Measurements from ENCODE around the gene BICC1. TPM values are rescaled to one million over a fixed set of nuclear protein-coding genes. Genes with fewer than 3 reads are reported as not detected.
A peak's percentile ranks its signal among the peaks of the same experiment; 100 is the strongest.

BICC1 gene
- total and polyA plus RNA-seq, 2 of the 8 experiments (the other 6 are each of a cell fraction or from before 2014, with no cell fraction given) = 0.20 to 0.73 TPM

DNA sequence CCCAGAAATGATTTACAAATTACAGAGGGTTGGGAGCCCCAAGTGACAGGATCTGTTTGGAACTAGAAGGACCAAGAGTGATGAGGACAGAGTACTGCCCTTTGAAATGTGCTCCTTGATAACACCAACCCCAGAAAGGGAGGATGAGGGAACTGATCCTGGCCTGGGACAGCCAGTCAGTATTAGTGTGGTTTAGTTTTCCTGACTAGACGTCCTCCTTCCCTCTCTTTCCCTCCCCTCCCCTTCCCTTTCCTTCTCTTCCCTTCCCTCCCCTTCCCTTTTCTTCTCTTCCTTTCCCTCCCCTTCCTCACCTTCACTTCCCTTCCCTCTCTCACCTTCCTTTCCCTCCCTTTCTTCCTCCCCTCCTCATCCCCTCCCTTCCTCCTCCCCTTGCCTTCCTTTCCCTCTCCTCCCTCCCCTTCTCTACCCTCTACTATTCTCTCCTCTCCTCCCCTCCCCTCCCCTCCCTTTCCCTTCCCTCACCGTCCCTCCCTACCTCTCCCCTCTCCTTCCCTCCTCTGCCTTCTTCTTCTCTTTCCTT lies 31.0 kb upstream of the BICC1 start:
- H3K79me1 ChIP-seq (ENCODE audit: low read depth, low read length) = no peaks in the 10 kb centered on the region
- H3K9me3 ChIP-seq (ENCODE audit: insufficient read depth in 2 of 2, low read depth in 1 of 2, low read length in 1 of 2) = no peaks in the 10 kb centered on the region
- H3K27ac ChIP-seq (ENCODE audit: low read depth, low read length) = no peak overlapping the region
- no peak overlapping the region for H4K5ac ChIP-seq (ENCODE audit: insufficient read length, low read depth, low read length)
- no peak overlapping the region for H4K8ac ChIP-seq (ENCODE audit: extremely low read depth, insufficient read depth, low read length)
- peaks cover 0 to 3% (median under 1%) of the 10 kb centered on the region in 4 experiments; a peak in 1 of 7 replicates for H3K4me1 ChIP-seq (replicated peaks in 1 of 4; ENCODE audit: control insufficient read depth in 3 of 4, insufficient read depth in 4 of 4, low read length in 3 of 4)
- no peaks in the 10 kb centered on the region for H3K79me2 ChIP-seq (ENCODE audit: control insufficient read depth in 1 of 2, insufficient read depth in 2 of 2, low read length in 2 of 2)
- no peak overlapping the region for H2AK5ac ChIP-seq (ENCODE audit: low read depth, low read length)
- H2BK5ac ChIP-seq (ENCODE audit: low read depth, low read length) = peak overlapping the region; percentile 83; the same call in 1 of the 2 replicates
- no peak overlapping the region for H3K4me3 ChIP-seq (ENCODE audit: extremely low read depth in 1 of 4, insufficient read depth in 2 of 4, low read depth in 3 of 4, low read length in 4 of 4)
- H3K18ac ChIP-seq (ENCODE audit: extremely low read depth, low read length) = no peak overlapping the region
- H3K9ac ChIP-seq (replicated peaks in 1 of 4; ENCODE audit: extremely low read depth in 1 of 4, low read depth in 3 of 4, low read length in 3 of 4) = no peak overlapping the region
- ChIA-PET CTCF (ENCODE audit: partially characterized antibody) (no interaction called here), POLR2A (ENCODE audit: partially characterized antibody) (no interaction called here)
- H3K36me3 ChIP-seq (ENCODE audit: control insufficient read depth in 2 of 4, insufficient read depth in 4 of 4, low read length in 3 of 4) = no peaks in the 10 kb centered on the region
- H2BK15ac ChIP-seq (ENCODE audit: low read length) = no peak overlapping the region
- DNase-seq (ENCODE audit: low read depth in 1 of 2, low spot score in 2 of 2) (no peak), FAIRE-seq (no peak)
- no peak overlapping the region for H2AFZ ChIP-seq (ENCODE audit: low read length)
- no peak overlapping the region for H3K56ac ChIP-seq (replicated peaks; ENCODE audit: insufficient read length, low read depth, low read length)
- H3K4me2 ChIP-seq (ENCODE audit: insufficient read depth in 1 of 2, low read depth in 2 of 2, low read length in 2 of 2) = no peak overlapping the region; a peak in 2 of 4 replicates
- 0 out of 2 replicates have a peak overlapping the region, but pooled peaks have one; percentile 55 for H2BK12ac ChIP-seq (ENCODE audit: low read depth, low read length)
- no peaks in the 10 kb centered on the region for H4K20me1 ChIP-seq (replicated peaks in 1 of 2; ENCODE audit: control insufficient read depth in 1 of 2, insufficient read depth in 2 of 2, low read length in 2 of 2)
- WGBS, 2 experiments (ENCODE audit: extremely low coverage in 1 of 2, insufficient coverage in 1 of 2, insufficient read length in 1 of 2, insufficient replicate concordance in 2 of 2, low coverage in 1 of 2, low lambda C conversion rate in 2 of 2, missing lambda C conversion rate in 1 of 2) = no CpG with 5 or more reads among the region's 2 CpGs
- H2BK20ac ChIP-seq (ENCODE audit: low read length) = peak overlapping the region; percentile 15; the same call in 1 of the 2 replicates
- peaks cover 3% of the 10 kb centered on the region; the same call in 1 of the 2 replicates for H3K23me2 ChIP-seq (ENCODE audit: low read depth, low read length)
- H3K14ac ChIP-seq (ENCODE audit: insufficient read length) = no peak overlapping the region
- no peaks in the 10 kb centered on the region for H3K27me3 ChIP-seq (replicated peaks in 1 of 4; ENCODE audit: control insufficient read depth in 3 of 4, extremely low read depth in 1 of 4, insufficient read depth in 3 of 4, low read length in 3 of 4)
- no peak overlapping the region for H4K91ac ChIP-seq (replicated peaks; ENCODE audit: insufficient read length, low read length)
- no peak overlapping the region for H3K23ac ChIP-seq (ENCODE audit: insufficient read length)
- no peak overlapping the region for H2BK120ac ChIP-seq (replicated peaks; ENCODE audit: low read depth, low read length)
- H3K4ac ChIP-seq (replicated peaks; ENCODE audit: insufficient read length, low read depth, low read length) = no peak overlapping the region
- TF ChIP-seq ZNF274 (IDR thresholded peaks at IDR 0.05; ENCODE audit: borderline replicate concordance, extremely low read depth, low read length) = no peak
- no peak for TF ChIP-seq CHD1 (IDR thresholded peaks at IDR 0.05; ENCODE audit: low read depth, low read length)
- TF ChIP-seq RXRA (IDR thresholded peaks at IDR 0.05; ENCODE audit: insufficient read depth, low read depth, low read length) = no peak
- no peak for TF ChIP-seq HDAC2 (IDR thresholded peaks at IDR 0.05; ENCODE audit: borderline replicate concordance in 1 of 2, low read depth in 2 of 2, low read length in 2 of 2)
- TF ChIP-seq, protein P1, sequence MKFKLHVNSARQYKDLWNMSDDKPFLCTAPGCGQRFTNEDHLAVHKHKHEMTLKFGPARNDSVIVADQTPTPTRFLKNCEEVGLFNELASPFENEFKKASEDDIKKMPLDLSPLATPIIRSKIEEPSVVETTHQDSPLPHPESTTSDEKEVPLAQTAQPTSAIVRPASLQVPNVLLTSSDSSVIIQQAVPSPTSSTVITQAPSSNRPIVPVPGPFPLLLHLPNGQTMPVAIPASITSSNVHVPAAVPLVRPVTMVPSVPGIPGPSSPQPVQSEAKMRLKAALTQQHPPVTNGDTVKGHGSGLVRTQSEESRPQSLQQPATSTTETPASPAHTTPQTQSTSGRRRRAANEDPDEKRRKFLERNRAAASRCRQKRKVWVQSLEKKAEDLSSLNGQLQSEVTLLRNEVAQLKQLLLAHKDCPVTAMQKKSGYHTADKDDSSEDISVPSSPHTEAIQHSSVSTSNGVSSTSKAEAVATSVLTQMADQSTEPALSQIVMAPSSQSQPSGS (IDR thresholded peaks at IDR 0.05; ENCODE audit: low read length) = no peak
- TF ChIP-seq NRF1 (IDR thresholded peaks at IDR 0.05; ENCODE audit: low read depth, low read length) = no peak
- no peak for TF ChIP-seq KDM5A (IDR thresholded peaks at IDR 0.05; ENCODE audit: low read length)
- TF ChIP-seq CBX8 (IDR thresholded peaks at IDR 0.05; ENCODE audit: borderline replicate concordance, low read depth, low read length) = no peak
- no peak for TF ChIP-seq BRCA1 (IDR thresholded peaks at IDR 0.05; ENCODE audit: low read depth, low read length)
- no peak for TF ChIP-seq SUZ12 (IDR thresholded peaks at IDR 0.05; ENCODE audit: low read length)
- no peak for TF ChIP-seq NANOG (IDR thresholded peaks at IDR 0.05; ENCODE audit: insufficient read depth, low read depth, low read length, poor library complexity, severe bottlenecking)
- no peak for TF ChIP-seq JUN (IDR thresholded peaks at IDR 0.05; ENCODE audit: low read depth, low read length)
